Astrocyte (in vitro differentiated cells and primary cell): ENCODE data around the gene PMEL. TPM values are rescaled to one million over a fixed set of nuclear protein-coding genes. Genes with fewer than 3 reads are reported as not detected.

ENCODE experiments used
- DNase-seq: peaks from one replicate; pipeline ENCODE4 v3.0.0-alpha.2; 2010; ENCODE audit warnings: low read depth
- FAIRE-seq: peaks from 2 replicates; lab custom pipeline; 2011; peaks lifted over from hg19 to GRCh38; lab: Jason Lieb, UNC
- H2AFZ ChIP-seq: 2 replicates; pipeline ENCODE4 v1.6.0; 2012; ENCODE audit warnings: low read depth, low read length, inconsistent platforms
- H3K27ac ChIP-seq: 2 replicates; pipeline ENCODE4 v1.5.1; 2011; ENCODE audit warnings: low read depth, low read length, inconsistent platforms
- H3K27me3 ChIP-seq: 2 replicates; pipeline ENCODE4 v1.6.0; 2011; ENCODE audit warnings: low read length, inconsistent platforms; ENCODE audit not compliant: insufficient read depth
- H3K36me3 ChIP-seq: 2 replicates; pipeline ENCODE4 v1.5.1; 2011; ENCODE audit warnings: low read length, inconsistent platforms; ENCODE audit not compliant: insufficient read depth
- H3K4me1 ChIP-seq: 2 replicates; pipeline ENCODE4 v1.5.1; 2011; ENCODE audit warnings: low read length, inconsistent platforms; ENCODE audit not compliant: insufficient read depth
- H3K4me2 ChIP-seq: 2 replicates; pipeline ENCODE4 v1.6.0; 2012; ENCODE audit warnings: low read length, inconsistent platforms
- H3K4me3 ChIP-seq: 2 replicates; pipeline ENCODE4 v1.5.1; 2011; ENCODE audit warnings: low read depth, mild to moderate bottlenecking, low read length, inconsistent platforms; ENCODE audit not compliant: insufficient read depth
- H3K79me2 ChIP-seq: 2 replicates; pipeline ENCODE4 v1.6.0; 2012; ENCODE audit warnings: mild to moderate bottlenecking, low read length, inconsistent platforms; ENCODE audit not compliant: insufficient read depth
- H3K9ac ChIP-seq: 2 replicates; pipeline ENCODE4 v1.6.0; 2012; ENCODE audit warnings: mild to moderate bottlenecking, low read length, inconsistent platforms
- H3K9me3 ChIP-seq: 2 replicates; pipeline ENCODE4 v1.5.1; 2012; ENCODE audit warnings: low read depth, mild to moderate bottlenecking, low read length, inconsistent platforms; ENCODE audit not compliant: insufficient read depth
- H4K20me1 ChIP-seq: 2 replicates; pipeline ENCODE4 v1.6.0; 2012; ENCODE audit warnings: low read length, inconsistent platforms; ENCODE audit not compliant: insufficient read depth
- H3K27ac Mint-ChIP-seq: one replicate; pipeline ENCODE4 v1.8.0; 2021; ENCODE audit warnings: mild to moderate bottlenecking, mixed read lengths; ENCODE audit not compliant: unreplicated experiment
- H3K27me3 Mint-ChIP-seq: one replicate; pipeline ENCODE4 v1.8.0; 2021; ENCODE audit warnings: low read depth, mixed read lengths; ENCODE audit not compliant: unreplicated experiment
- H3K36me3 Mint-ChIP-seq: one replicate; pipeline ENCODE4 v1.8.0; 2021; ENCODE audit warnings: low read depth, mixed read lengths; ENCODE audit not compliant: unreplicated experiment
- H3K4me1 Mint-ChIP-seq: one replicate; pipeline ENCODE4 v1.8.0; 2021; ENCODE audit warnings: low read depth, mixed read lengths; ENCODE audit not compliant: unreplicated experiment
- H3K4me3 Mint-ChIP-seq: one replicate; pipeline ENCODE4 v1.8.0; 2021; ENCODE audit warnings: mild to moderate bottlenecking, moderate library complexity, mixed read lengths; ENCODE audit not compliant: unreplicated experiment
- H3K9me3 Mint-ChIP-seq: one replicate; pipeline ENCODE4 v1.8.0; 2021; ENCODE audit warnings: mild to moderate bottlenecking, mixed read lengths; ENCODE audit not compliant: unreplicated experiment
- CTCF ChIP-seq: IDR thresholded peaks from 2 replicates; pipeline ENCODE4 v1.5.1; 2011; ENCODE audit warnings: low read depth, mild to moderate bottlenecking, inconsistent platforms, low read length, moderate library complexity; ENCODE audit not compliant: insufficient read depth
- EZH2 ChIP-seq: IDR thresholded peaks from 2 replicates; pipeline ENCODE4 v1.6.1; 2012; ENCODE audit warnings: mild to moderate bottlenecking, low read length, inconsistent platforms; ENCODE audit not compliant: insufficient read depth
- total RNA-seq: library from RNA; stranded (reverse); gene quantifications from 2 replicates; pipeline ENCODE4 v1.2.1, GENCODE V29; 2021

The PMEL gene
- total RNA-seq, 1 donor from 2014 or later = 13.8 TPM

GRCh38 chr12:55934773-55935172 lies 31.1 kb downstream of the PMEL start:
- no peak overlapping the region for H3K9ac ChIP-seq
- Mint-ChIP-seq H3K4me3 (no peak overlapping the region), H3K27ac (no peak overlapping the region), H3K4me1 (peaks cover 54% of the 10 kb centered on the region), H3K9me3 (no peaks in the 10 kb centered on the region), H3K36me3 (peaks cover 21% of the 10 kb centered on the region), H3K27me3 (no peaks in the 10 kb centered on the region)
- no peaks in the 10 kb centered on the region for H3K9me3 ChIP-seq
- H3K27me3 ChIP-seq = no peaks in the 10 kb centered on the region
- no peaks in the 10 kb centered on the region for H4K20me1 ChIP-seq
- peaks cover 39% of the 10 kb centered on the region for H3K4me1 ChIP-seq
- no peaks in the 10 kb centered on the region for H3K36me3 ChIP-seq
- H3K27ac ChIP-seq = no peak overlapping the region
- DNase-seq (no peak), FAIRE-seq (no peak)
- TF ChIP-seq CTCF (no peak), EZH2 (no peak)
- no peak overlapping the region for H3K4me3 ChIP-seq
- peaks cover 4% of the 10 kb centered on the region for H3K79me2 ChIP-seq
- no peak overlapping the region for H3K4me2 ChIP-seq
- no peak overlapping the region for H2AFZ ChIP-seq

- H3K36me3 Mint-ChIP-seq = peaks cover 20% of the 10 kb centered on the region
- Histone ChIP-seq H3K79me2 (peaks cover 6% of the 10 kb centered on the region), H3K36me3 (no peaks in the 10 kb centered on the region), H4K20me1 (no peaks in the 10 kb centered on the region), H3K4me3 (no peak overlapping the region), H3K4me1 (peaks cover 39% of the 10 kb centered on the region), H2AFZ (no peak overlapping the region), H3K9ac (no peak overlapping the region), H3K4me2 (peak overlapping the region; percentile 92), H3K27ac (no peak overlapping the region), H3K27me3 (no peaks in the 10 kb centered on the region), H3K9me3 (no peaks in the 10 kb centered on the region)
- DNase-seq (no peak), FAIRE-seq (no peak)
- no peaks in the 10 kb centered on the region for H3K9me3 Mint-ChIP-seq
- no peak overlapping the region for H3K27ac Mint-ChIP-seq
- no peaks in the 10 kb centered on the region for H3K27me3 Mint-ChIP-seq
- peak overlapping the region; percentile 94 for H3K4me3 Mint-ChIP-seq
- TF ChIP-seq CTCF (no peak), EZH2 (no peak)
- H3K4me1 Mint-ChIP-seq = peaks cover 59% of the 10 kb centered on the region
Measured at GRCh38 chr12:55933799-55934742, 31.8 kb downstream of the PMEL start.
